Left ventricle myocardium inferior (tissue), 1 donor: Measurements from ENCODE around the gene PRKG1. TPM values are rescaled to one million over a fixed set of nuclear protein-coding genes. Genes with fewer than 3 reads are reported as not detected.

Experiments used
- DNase-seq: peaks from one replicate; pipeline ENCODE4 v3.0.0-alpha.2; 2020
- H3K27ac ChIP-seq: fragments of 200-600 bp; replicated peaks from 2 replicates; pipeline ENCODE4 v1.8.0; 2021
- H3K27me3 ChIP-seq: fragments of 200-600 bp; 2 replicates; pipeline ENCODE4 v1.8.0; 2021; ENCODE audit warnings: low read depth
- H3K36me3 ChIP-seq: fragments of 200-600 bp; 2 replicates; pipeline ENCODE4 v1.8.0; 2021
- H3K4me1 ChIP-seq: fragments of 200-600 bp; 2 replicates; pipeline ENCODE4 v1.8.0; 2021
- H3K4me3 ChIP-seq: fragments of 200-600 bp; 2 replicates; pipeline ENCODE4 v1.8.0; 2021; ENCODE audit warnings: mild to moderate bottlenecking, moderate library complexity
- H3K9me3 ChIP-seq: fragments of 200-600 bp; replicated peaks from 2 replicates; pipeline ENCODE4 v1.8.0; 2021
- intact Hi-C: fragments of 100-400 bp; cut with micrococcal nuclease; formaldehyde crosslinking; loops from one replicate; pipeline ENCODE4 v1.11.0; 2022
- total RNA-seq: library from RNA; stranded (reverse); fragmentation: NEBNext Ultra II Directional; extraction: Animal tissue kit (Norgen Biotek cat#: 25700); gene quantifications from one replicate; pipeline ENCODE4 v1.2.1, GENCODE V29; 2021
- TF ChIP-seq, protein P1 (sequence below): fragments of 200-600 bp; IDR thresholded peaks from 2 replicates; pipeline ENCODE4 v1.8.0; 2021; ENCODE audit warnings: antibody characterized with exemption, mild to moderate bottlenecking, borderline replicate concordance
- donor health status: DM: no; HTN: yes; CAD: no; lungs with severe emphysema.

PRKG1 gene
- total RNA-seq, 1 donor from 2014 or later: 38.9 TPM

DNA sequence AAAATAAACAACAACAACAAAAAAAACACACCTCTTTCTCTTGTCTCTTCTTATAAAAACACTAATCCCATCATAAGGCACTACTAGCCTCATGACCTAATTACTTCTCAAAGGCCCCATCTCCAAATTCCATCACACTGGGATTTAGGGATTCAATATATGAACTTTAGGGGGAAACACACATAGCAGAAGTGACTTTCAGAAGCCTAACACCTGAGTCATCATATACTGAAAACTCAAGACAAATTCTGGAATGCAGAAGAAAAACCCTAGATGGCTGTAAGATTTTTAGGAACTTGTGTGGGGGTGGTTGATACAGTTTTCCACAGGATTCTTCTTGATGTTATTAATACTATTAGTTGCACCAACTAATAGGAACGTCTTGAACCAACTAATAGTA lies 658.8 kb downstream of the PRKG1 start:
- Histone ChIP-seq H3K9me3 (no peaks in the 10 kb centered on the region), H3K27ac (no peak overlapping the region), H3K36me3 (no peaks in the 10 kb centered on the region), H3K4me1 (peaks cover 5% of the 10 kb centered on the region), H3K4me3 (no peak overlapping the region), H3K27me3 (no peaks in the 10 kb centered on the region)
- DNase-seq: no peak
- intact Hi-C loops: no loop called here
- TF ChIP-seq, protein P1, sequence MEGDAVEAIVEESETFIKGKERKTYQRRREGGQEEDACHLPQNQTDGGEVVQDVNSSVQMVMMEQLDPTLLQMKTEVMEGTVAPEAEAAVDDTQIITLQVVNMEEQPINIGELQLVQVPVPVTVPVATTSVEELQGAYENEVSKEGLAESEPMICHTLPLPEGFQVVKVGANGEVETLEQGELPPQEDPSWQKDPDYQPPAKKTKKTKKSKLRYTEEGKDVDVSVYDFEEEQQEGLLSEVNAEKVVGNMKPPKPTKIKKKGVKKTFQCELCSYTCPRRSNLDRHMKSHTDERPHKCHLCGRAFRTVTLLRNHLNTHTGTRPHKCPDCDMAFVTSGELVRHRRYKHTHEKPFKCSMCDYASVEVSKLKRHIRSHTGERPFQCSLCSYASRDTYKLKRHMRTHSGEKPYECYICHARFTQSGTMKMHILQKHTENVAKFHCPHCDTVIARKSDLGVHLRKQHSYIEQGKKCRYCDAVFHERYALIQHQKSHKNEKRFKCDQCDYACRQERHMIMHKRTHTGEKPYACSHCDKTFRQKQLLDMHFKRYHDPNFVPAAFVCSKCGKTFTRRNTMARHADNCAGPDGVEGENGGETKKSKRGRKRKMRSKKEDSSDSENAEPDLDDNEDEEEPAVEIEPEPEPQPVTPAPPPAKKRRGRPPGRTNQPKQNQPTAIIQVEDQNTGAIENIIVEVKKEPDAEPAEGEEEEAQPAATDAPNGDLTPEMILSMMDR: no peak

DNA sequence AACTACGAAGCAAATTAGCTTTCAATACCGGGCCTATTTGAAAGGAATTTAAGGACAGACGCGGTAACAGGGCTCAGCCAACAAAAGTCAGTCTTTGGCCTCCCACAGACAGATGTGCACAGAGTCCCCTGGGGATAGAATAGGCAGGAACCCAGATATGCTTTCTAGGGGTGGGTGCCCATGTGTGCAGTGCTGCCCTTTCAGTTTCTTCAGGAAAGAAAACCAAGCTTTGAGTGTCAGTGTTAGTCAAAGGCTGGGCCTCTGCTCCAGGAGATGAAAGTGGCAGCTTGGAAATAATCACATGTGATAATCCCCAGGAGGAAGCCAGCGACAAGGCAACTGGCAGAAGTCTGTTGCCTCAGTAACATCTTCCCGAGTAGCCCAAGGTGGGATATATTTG lies 668.9 kb downstream of the PRKG1 start:
- no peaks in the 10 kb centered on the region for H3K36me3 ChIP-seq
- intact Hi-C loops: no loop called here
- no peak for DNase-seq
- peak overlapping the region; percentile 7 for H3K27ac ChIP-seq
- TF ChIP-seq, protein P1: no peak
- peaks cover 4% of the 10 kb centered on the region for H3K4me1 ChIP-seq
- no peaks in the 10 kb centered on the region for H3K27me3 ChIP-seq
- no peaks in the 10 kb centered on the region for H3K9me3 ChIP-seq
- H3K4me3 ChIP-seq: peak overlapping the region; percentile 5

DNA sequence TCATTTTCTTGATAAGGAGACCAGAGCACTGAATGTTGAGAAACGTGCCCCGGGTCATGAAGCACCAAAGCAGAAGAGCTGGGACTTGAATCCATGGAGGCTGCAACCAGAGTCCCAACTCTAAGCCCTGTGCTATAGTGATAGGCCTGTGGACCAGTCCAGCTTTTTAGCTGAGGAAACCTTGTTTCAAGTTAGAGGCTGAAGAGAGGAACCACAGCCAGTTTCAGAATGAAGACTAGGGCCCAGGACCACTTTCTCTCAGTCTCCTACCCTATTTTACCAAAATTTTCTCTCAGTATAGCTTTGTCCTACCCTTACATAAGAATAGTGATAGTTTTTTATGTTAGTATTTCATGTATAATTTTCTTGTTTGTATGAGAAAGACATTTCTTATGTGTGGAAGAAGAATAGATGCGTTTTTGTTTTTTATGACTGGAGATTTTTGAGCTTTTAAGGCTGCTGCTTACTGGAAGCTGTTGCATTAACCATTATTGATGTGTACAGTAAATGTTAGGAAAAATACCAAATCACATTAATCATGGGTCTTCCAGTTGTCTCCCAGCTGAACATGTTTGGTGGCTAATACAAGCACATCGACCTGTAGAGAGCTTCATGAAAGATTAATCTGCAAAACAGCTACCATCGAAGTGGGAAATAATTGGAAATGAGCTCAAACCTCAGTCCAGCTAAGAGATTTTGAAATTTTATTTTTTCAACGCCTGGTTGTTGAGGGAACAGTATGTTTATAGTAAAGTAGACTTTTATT lies 670.1 kb downstream of the PRKG1 start:
- TF ChIP-seq, protein P1: no peak
- H3K9me3 ChIP-seq: no peaks in the 10 kb centered on the region
- intact Hi-C loops: no loop called here
- H3K27ac ChIP-seq: no peak overlapping the region
- no peak overlapping the region for H3K4me3 ChIP-seq
- no peaks in the 10 kb centered on the region for H3K27me3 ChIP-seq
- H3K36me3 ChIP-seq: no peaks in the 10 kb centered on the region
- H3K4me1 ChIP-seq: peaks cover 4% of the 10 kb centered on the region
- no peak for DNase-seq

DNA sequence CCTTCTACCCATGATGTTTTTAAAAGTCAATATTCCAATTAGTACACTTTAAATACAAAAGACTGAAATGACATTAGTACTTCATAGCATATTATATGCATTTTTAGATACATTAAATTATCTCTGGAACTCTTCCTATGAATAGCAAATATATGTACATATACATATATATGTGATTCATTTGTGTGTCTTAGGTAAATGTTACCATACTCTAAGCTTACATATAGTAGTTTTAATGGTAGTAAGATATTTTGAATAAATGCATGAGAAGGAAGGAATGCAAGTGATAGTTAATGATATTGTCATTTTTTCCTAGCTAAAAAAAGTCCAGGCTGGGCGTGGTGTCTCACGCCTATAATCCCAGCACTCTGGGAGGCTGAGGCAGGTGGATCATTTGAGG lies 671.1 kb downstream of the PRKG1 start:
- Histone ChIP-seq H3K9me3 (no peaks in the 10 kb centered on the region), H3K27ac (no peak overlapping the region), H3K36me3 (no peaks in the 10 kb centered on the region), H3K4me3 (no peak overlapping the region), H3K4me1 (peaks cover 4% of the 10 kb centered on the region), H3K27me3 (no peaks in the 10 kb centered on the region)
- TF ChIP-seq, protein P1: no peak
- intact Hi-C loops: no loop called here
- no peak for DNase-seq

DNA sequence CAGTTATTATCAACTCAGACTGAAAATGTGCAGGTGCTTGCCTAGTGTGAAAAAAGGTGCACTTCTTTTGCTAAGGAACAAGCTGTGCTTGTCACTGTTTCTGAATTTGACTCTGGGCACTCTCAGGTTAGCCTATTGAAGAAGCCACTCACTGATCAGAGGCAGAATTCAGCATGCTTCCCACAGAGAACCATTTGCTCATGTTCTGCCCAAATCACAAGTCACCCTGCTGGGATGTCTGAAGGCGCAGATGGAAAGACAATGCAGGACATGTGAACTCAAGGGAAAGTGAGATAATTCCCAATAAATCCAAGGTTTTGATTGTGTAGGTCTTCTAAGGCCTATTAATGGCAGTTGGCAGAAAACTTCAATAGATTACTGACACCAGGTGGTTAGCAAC lies 672.9 kb downstream of the PRKG1 start:
- intact Hi-C loops: no loop called here
- TF ChIP-seq, protein P1: no peak
- no peak for DNase-seq
- Histone ChIP-seq H3K27me3 (no peaks in the 10 kb centered on the region), H3K36me3 (no peaks in the 10 kb centered on the region), H3K9me3 (no peaks in the 10 kb centered on the region), H3K4me3 (no peak overlapping the region), H3K4me1 (peaks cover 3% of the 10 kb centered on the region), H3K27ac (no peak overlapping the region)
